Smooth muscle cell (in vitro differentiated cells): Measurements from ENCODE around the gene ELMO2. TPM values are rescaled to one million over a fixed set of nuclear protein-coding genes. Genes with fewer than 3 reads are reported as not detected.
"Not testable (repeated sequence)": the region's sequence is repeated elsewhere in the genome, so short reads cannot be mapped to it uniquely, and the experiment has no call there.

ENCODE experiments used
- DNase-seq: peaks from one replicate; lab custom pipeline; 2025; ENCODE audit not compliant: unreplicated experiment; lab: John Stamatoyannopoulos, UW
- H2AFZ ChIP-seq: fragments of 200-600 bp; sonication (generic); 2 replicates; pipeline ENCODE4 v1.6.0; 2016; ENCODE audit warnings: antibody characterized with exemption, low read depth, mild to moderate bottlenecking
- H3F3A ChIP-seq: fragments of 200-600 bp; sonication (generic); 2 replicates; pipeline ENCODE4 v1.6.0; 2017; ENCODE audit warnings: antibody characterized with exemption, low read depth
- H3K27ac ChIP-seq: fragments of 200-600 bp; sonication (generic); 2 replicates; pipeline ENCODE4 v1.5.1; 2016; ENCODE audit warnings: low read depth, mild to moderate bottlenecking
- H3K27me3 ChIP-seq: fragments of 200-600 bp; sonication (generic); 2 replicates; pipeline ENCODE4 v1.6.1; 2016; ENCODE audit warnings: low read depth, mild to moderate bottlenecking
- H3K36me3 ChIP-seq: fragments of 200-600 bp; sonication (generic); 2 replicates; pipeline ENCODE4 v1.5.1; 2016; ENCODE audit warnings: low read depth
- H3K4me1 ChIP-seq: fragments of 200-600 bp; sonication (generic); 2 replicates; pipeline ENCODE4 v1.5.1; 2016; ENCODE audit warnings: low read depth
- H3K4me2 ChIP-seq: fragments of 200-600 bp; sonication (generic); 2 replicates; pipeline ENCODE4 v1.6.0; 2016; ENCODE audit warnings: mild to moderate bottlenecking
- H3K4me3 ChIP-seq: fragments of 200-600 bp; sonication (generic); 2 replicates; pipeline ENCODE4 v1.5.1; 2016; ENCODE audit warnings: mild to moderate bottlenecking
- H3K79me2 ChIP-seq: fragments of 200-600 bp; sonication (generic); 2 replicates; pipeline ENCODE4 v1.6.0; 2016; ENCODE audit warnings: low read depth, mild to moderate bottlenecking
- H3K9ac ChIP-seq: fragments of 200-600 bp; sonication (generic); 2 replicates; pipeline ENCODE4 v1.6.0; 2016; ENCODE audit warnings: low read depth
- H3K9me3 ChIP-seq: fragments of 200-600 bp; sonication (generic); replicated peaks from 2 replicates; pipeline ENCODE4 v1.5.1; 2016; ENCODE audit warnings: low read depth
- H4K20me1 ChIP-seq: fragments of 200-600 bp; sonication (generic); 2 replicates; pipeline ENCODE4 v1.6.0; 2016; ENCODE audit warnings: low read depth
- WGBS: methylation state at CpG from one replicate; pipeline ENCODE4 v1.1.7; 2016; ENCODE audit warnings: low lambda C conversion rate; 5-methylcytosine and 5-hydroxymethylcytosine counted together
- polyA plus RNA-seq: library from polyadenylated mRNA; unstranded; fragments of >200 nt; fragmentation: Nextera tagmentation; extraction: Ambion mirVana; gene quantifications from 2 replicates; pipeline ENCODE4 v1.2.1, GENCODE V29; 2016
- total RNA-seq: library from RNA; depleted of rRNA; stranded (reverse); fragments of >200 nt; gene quantifications from 2 replicates; pipeline ENCODE4 v1.2.3, GENCODE V29; 2014
- TF ChIP-seq, protein P1 (sequence below): fragments of 200-600 bp; sonication (generic); IDR thresholded peaks from 2 replicates; pipeline ENCODE4 v1.5.1; 2017; ENCODE audit warnings: borderline replicate concordance, mild to moderate bottlenecking, antibody characterized with exemption; ENCODE audit not compliant: insufficient read depth, poor library complexity, severe bottlenecking

ELMO2 gene
- total and polyA plus RNA-seq, 2 experiments from 2014 or later: 24.9 to 33.1 TPM

DNA sequence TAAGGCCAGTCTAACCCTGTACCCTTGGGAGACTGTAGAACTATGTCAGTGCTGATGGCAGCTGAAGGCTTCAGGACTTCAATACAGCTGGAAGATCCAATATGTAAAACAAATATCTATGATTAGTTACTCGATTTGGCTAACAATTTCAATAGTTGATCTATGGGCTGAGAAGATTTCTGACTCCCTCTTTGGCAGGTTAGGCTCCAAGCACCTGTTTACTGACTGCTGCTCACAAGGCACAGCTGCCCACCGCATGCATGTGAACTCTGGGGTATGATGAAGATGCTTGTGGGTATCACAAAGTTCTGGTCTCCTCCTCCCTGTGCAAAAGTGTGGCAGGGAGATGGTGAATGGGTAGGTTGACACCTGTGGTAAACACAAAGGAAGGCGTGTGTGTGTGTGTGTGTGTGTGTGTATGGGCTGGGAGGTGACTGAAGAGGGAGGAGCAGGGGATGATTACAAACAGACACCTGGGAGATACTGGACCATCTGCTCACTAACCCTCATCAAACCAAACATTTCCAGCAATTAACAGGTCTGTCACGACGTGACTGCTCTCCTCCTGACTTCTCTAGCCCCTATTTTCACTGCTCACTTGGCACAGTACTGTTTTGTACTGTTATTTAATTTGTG, 18.1 kb downstream of the ELMO2 start:
- Histone ChIP-seq H2AFZ (no peak overlapping the region), H3K4me2 (no peak overlapping the region), H3K36me3 (peaks cover 16% of the 10 kb centered on the region), H4K20me1 (no peaks in the 10 kb centered on the region), H3K79me2 (no peaks in the 10 kb centered on the region), H3K9me3 (no peaks in the 10 kb centered on the region), H3K9ac (no peak overlapping the region), H3F3A (no peaks in the 10 kb centered on the region), H3K27me3 (no peaks in the 10 kb centered on the region), H3K4me1 (no peaks in the 10 kb centered on the region), H3K27ac (no peak overlapping the region), H3K4me3 (no peak overlapping the region)
- 94% methylated on average over 5 of the region's 5 CpGs for WGBS
- TF ChIP-seq, protein P1, sequence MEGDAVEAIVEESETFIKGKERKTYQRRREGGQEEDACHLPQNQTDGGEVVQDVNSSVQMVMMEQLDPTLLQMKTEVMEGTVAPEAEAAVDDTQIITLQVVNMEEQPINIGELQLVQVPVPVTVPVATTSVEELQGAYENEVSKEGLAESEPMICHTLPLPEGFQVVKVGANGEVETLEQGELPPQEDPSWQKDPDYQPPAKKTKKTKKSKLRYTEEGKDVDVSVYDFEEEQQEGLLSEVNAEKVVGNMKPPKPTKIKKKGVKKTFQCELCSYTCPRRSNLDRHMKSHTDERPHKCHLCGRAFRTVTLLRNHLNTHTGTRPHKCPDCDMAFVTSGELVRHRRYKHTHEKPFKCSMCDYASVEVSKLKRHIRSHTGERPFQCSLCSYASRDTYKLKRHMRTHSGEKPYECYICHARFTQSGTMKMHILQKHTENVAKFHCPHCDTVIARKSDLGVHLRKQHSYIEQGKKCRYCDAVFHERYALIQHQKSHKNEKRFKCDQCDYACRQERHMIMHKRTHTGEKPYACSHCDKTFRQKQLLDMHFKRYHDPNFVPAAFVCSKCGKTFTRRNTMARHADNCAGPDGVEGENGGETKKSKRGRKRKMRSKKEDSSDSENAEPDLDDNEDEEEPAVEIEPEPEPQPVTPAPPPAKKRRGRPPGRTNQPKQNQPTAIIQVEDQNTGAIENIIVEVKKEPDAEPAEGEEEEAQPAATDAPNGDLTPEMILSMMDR: no peak
- DNase-seq: no peak

DNA sequence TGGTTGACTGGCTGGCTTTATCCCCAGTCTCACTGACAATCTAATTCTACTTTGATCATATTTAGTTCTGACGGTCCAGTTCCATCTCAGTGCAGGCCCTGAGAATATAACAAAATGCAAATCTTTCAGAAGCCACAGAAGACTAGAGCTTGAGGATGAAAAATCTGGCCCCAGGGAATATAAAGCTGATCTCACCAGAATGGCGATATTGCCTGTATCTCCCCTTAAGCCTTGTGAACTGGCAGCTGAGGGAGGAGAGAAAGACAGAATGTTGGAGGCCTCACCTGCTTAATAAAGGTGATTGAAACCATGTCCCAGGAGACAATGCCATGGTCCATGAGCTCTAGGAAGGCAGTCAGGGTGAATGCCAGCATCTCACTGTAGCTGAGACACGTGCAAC, 19.4 kb downstream of the ELMO2 start:
- not testable (repeated sequence) for H3K27ac ChIP-seq, H3K9me3 ChIP-seq, H2AFZ ChIP-seq, H3K4me3 ChIP-seq, H3K9ac ChIP-seq, H4K20me1 ChIP-seq, H3K4me1 ChIP-seq, DNase-seq, H3K4me2 ChIP-seq, H3K79me2 ChIP-seq, H3K27me3 ChIP-seq, H3F3A ChIP-seq, H3K36me3 ChIP-seq
- 98% methylated on average over 3 of the region's 3 CpGs for WGBS

DNA sequence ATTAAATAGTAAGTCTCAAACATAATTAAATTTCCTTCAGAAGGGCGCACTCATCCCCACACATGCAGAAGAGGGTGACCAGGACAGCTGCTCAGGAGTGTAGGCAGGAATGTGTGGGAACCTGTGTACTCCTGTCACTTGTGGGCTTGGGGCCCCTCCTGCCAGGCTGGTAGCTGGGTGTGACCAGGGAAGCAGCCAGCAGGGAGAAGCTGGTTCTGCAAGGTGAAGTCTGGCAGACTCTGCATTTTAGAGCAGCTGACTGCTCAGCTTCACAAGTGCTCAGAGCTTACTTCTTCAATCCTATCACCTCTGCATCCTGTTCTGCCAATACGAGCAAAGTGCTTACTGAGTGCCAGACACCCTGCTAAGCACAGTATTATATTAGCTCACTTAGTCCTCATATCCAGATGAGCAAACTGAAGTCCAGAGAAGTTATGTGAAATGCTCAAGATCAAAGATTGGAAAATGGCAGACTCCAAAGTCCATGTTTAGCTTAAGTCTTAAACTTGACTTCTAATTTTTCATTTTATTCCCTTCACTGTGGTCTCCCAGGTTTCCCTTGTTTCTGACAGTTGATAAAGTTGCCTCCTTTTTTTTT, 27.9 kb downstream of the ELMO2 start:
- Histone ChIP-seq H3K27ac (peak overlapping the region; percentile 12), H3K79me2 (no peaks in the 10 kb centered on the region), H3K4me1 (no peaks in the 10 kb centered on the region), H3K36me3 (peaks cover 11% of the 10 kb centered on the region), H3K9me3 (no peaks in the 10 kb centered on the region), H3K4me2 (no peak overlapping the region), H3K4me3 (no peak overlapping the region), H3K9ac (no peak overlapping the region), H3K27me3 (no peaks in the 10 kb centered on the region), H4K20me1 (no peaks in the 10 kb centered on the region), H3F3A (no peaks in the 10 kb centered on the region), H2AFZ (no peak overlapping the region)
- TF ChIP-seq, protein P1: no peak
- no peak for DNase-seq
- WGBS: 89% methylated on average over 2 of the region's 2 CpGs

DNA sequence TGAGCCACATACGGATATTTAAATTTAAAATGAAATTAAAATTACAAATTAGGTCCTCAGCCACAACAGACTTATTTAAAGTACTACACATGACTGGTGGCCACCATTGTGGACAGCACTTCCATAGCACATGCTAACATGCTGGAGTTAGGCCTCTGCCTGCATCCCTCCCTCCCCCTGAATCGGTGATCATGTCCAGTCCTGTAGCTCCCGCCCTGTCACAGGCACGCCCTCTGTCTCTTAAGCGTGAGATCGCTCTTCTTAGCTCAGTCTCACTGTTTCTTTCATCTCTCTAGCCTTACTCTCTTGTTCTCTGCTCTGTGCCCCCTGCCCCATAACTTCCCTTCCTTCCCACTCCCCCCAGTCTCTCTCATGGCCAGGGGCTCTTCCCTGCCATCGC, 28.9 kb downstream of the ELMO2 start:
- DNase-seq: no peak
- no peak overlapping the region for H3K4me2 ChIP-seq
- H4K20me1 ChIP-seq: no peaks in the 10 kb centered on the region
- no peaks in the 10 kb centered on the region for H3K27me3 ChIP-seq
- TF ChIP-seq, protein P1: no peak
- peaks cover 11% of the 10 kb centered on the region for H3K36me3 ChIP-seq
- H3K79me2 ChIP-seq: no peaks in the 10 kb centered on the region
- H3K27ac ChIP-seq: peak overlapping the region; percentile 12
- 92% methylated on average over 7 of the region's 7 CpGs for WGBS
- no peaks in the 10 kb centered on the region for H3K4me1 ChIP-seq
- H3K9ac ChIP-seq: no peak overlapping the region
- no peak overlapping the region for H3K4me3 ChIP-seq
- H3K9me3 ChIP-seq: no peaks in the 10 kb centered on the region
- no peaks in the 10 kb centered on the region for H3F3A ChIP-seq
- H2AFZ ChIP-seq: no peak overlapping the region
